GM12874 (cell line): ENCODE measurements around the gene SYK.

Source experiments
- TF ChIP-seq, protein P1 (sequence below): IDR thresholded peaks from 2 replicates; pipeline ENCODE4 v1.5.1; 2011; ENCODE audit warnings: low read depth, mild to moderate bottlenecking, control low read depth, low read length, moderate library complexity; ENCODE audit not compliant: insufficient read depth

Gene SYK

GRCh38 chr9:90867101-90867500 lies 65.5 kb downstream of the SYK start:
- TF ChIP-seq, protein P1, sequence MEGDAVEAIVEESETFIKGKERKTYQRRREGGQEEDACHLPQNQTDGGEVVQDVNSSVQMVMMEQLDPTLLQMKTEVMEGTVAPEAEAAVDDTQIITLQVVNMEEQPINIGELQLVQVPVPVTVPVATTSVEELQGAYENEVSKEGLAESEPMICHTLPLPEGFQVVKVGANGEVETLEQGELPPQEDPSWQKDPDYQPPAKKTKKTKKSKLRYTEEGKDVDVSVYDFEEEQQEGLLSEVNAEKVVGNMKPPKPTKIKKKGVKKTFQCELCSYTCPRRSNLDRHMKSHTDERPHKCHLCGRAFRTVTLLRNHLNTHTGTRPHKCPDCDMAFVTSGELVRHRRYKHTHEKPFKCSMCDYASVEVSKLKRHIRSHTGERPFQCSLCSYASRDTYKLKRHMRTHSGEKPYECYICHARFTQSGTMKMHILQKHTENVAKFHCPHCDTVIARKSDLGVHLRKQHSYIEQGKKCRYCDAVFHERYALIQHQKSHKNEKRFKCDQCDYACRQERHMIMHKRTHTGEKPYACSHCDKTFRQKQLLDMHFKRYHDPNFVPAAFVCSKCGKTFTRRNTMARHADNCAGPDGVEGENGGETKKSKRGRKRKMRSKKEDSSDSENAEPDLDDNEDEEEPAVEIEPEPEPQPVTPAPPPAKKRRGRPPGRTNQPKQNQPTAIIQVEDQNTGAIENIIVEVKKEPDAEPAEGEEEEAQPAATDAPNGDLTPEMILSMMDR = no peak

DNA sequence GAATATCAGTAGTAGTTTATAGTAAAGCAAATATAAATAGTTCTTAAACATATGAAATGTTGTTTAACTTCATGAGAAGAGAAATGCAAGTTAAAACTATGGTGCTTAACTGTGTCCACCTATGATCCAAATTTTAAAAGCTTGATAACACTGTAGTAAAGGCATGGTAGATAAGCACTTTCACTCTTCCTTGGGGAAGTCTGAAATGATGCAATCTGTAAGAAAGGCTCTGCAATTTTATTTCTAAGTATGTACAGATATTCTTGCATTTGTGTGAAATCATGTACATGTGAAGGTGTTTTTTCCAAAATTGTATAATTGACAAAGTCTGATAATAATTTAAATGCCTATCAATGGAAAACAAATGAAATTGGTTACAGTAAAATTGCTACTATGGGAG lies 66.9 kb downstream of the SYK start:
- TF ChIP-seq, protein P1 = no peak

DNA sequence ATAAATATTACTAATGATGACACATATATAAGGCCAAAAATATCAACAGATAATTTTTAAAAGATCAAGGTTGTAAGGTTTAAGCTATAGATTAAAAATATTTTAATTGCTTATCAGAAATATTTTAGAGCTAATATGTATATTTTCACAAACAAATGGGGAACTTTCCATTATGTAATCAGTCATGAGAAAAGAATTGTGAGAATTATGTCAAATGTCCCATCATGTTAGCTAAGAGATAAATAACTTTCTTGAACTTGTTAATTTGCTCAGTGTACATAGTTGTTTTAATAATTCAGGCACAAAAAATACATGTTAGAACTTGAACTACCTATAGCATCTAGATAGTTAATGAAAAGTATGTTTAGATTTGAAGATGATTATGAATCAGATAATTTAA lies 67.7 kb downstream of the SYK start:
- TF ChIP-seq, protein P1 = no peak

- TF ChIP-seq, protein P1 = peak; percentile 69
Measured at GRCh38 chr9:90870621-90871326, 69.2 kb downstream of the SYK start.

DNA sequence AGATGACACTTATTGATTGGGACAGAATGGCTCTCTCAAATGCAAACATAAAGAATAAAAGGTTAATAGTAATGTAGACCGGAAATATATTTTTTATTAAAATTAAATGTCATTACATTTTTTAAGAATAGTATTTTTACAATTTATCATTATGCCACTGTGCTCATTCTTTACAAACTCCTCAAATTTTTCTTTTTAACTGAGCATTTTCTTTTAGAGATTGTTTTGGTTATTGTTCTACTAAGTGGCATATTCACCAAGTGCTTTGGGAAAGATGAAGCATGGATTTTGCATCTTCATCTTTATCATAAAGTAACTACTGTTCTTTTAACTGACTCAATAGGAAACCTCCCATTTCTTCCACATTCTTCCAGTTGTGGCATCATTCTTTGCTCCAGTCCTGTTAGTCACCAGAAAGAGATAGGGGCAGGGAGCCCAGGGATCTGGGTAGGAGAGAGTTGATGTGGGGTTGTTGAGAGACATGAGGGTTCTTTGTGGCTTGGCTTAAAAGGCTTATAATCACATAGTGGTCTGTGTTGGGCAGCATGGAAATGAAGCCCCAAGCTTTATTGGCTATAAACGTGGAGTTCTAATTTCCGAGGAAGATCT lies 69.8 kb downstream of the SYK start:
- TF ChIP-seq, protein P1 = no peak

- TF ChIP-seq, protein P1 = no peak
Measured at GRCh38 chr9:90872835-90873294, 71.2 kb downstream of the SYK start.

- TF ChIP-seq, protein P1 = no peak
Measured at GRCh38 chr9:90873422-90873821, 71.8 kb downstream of the SYK start.
